Activated T-cell treated with anti-CD3 and anti-CD28 coated beads, Interleukin-2, amount 50 U/mL, for 24 hours (primary cell): ENCODE measurements around the gene C8G.

Source experiments
- DNase-seq: peaks from one replicate; pipeline ENCODE4 v3.0.0-alpha.2; 2020
- H3K27ac Mint-ChIP-seq: 2 replicates; pipeline ENCODE4 v1.8.0; 2020; ENCODE audit warnings: mild to moderate bottlenecking, mixed read lengths
- H3K27me3 Mint-ChIP-seq: 2 replicates; pipeline ENCODE4 v1.8.0; 2020; ENCODE audit warnings: mixed read lengths
- H3K36me3 Mint-ChIP-seq: 2 replicates; pipeline ENCODE4 v1.8.0; 2020; ENCODE audit warnings: low read depth, mixed read lengths
- H3K4me1 Mint-ChIP-seq: 2 replicates; pipeline ENCODE4 v1.8.0; 2020; ENCODE audit warnings: low read depth, mixed read lengths
- H3K4me3 Mint-ChIP-seq: 2 replicates; pipeline ENCODE4 v1.8.0; 2020; ENCODE audit warnings: mild to moderate bottlenecking, moderate library complexity, mixed read lengths
- H3K9me3 Mint-ChIP-seq: 2 replicates; pipeline ENCODE4 v1.8.0; 2020; ENCODE audit warnings: mixed read lengths

C8G gene

GRCh38 chr9:136971746-136972145, 26.7 kb downstream of the C8G start:
- no peaks in the 10 kb centered on the region for H3K36me3 Mint-ChIP-seq
- no peak overlapping the region for H3K27ac Mint-ChIP-seq
- peaks cover 18% of the 10 kb centered on the region for H3K4me1 Mint-ChIP-seq
- no peaks in the 10 kb centered on the region for H3K9me3 Mint-ChIP-seq
- H3K27me3 Mint-ChIP-seq: peaks cover 4% of the 10 kb centered on the region
- DNase-seq: no peak
- H3K4me3 Mint-ChIP-seq: no peak overlapping the region

- no peak overlapping the region for H3K4me3 Mint-ChIP-seq
- DNase-seq: no peak
- H3K9me3 Mint-ChIP-seq: no peaks in the 10 kb centered on the region
- H3K4me1 Mint-ChIP-seq: peaks cover 18% of the 10 kb centered on the region
- no peak overlapping the region for H3K27ac Mint-ChIP-seq
- H3K27me3 Mint-ChIP-seq: peaks cover 4% of the 10 kb centered on the region
- H3K36me3 Mint-ChIP-seq: no peaks in the 10 kb centered on the region
These were observed 27.3 kb downstream of the C8G start for GRCh38 chr9:136972335-136972734.

GRCh38 chr9:136972743-136973142, 27.7 kb downstream of the C8G start:
- no peaks in the 10 kb centered on the region for H3K9me3 Mint-ChIP-seq
- DNase-seq: no peak
- peaks cover 20% of the 10 kb centered on the region for H3K4me1 Mint-ChIP-seq
- no peak overlapping the region for H3K27ac Mint-ChIP-seq
- H3K4me3 Mint-ChIP-seq: no peak overlapping the region
- no peaks in the 10 kb centered on the region for H3K36me3 Mint-ChIP-seq
- H3K27me3 Mint-ChIP-seq: peaks cover 4% of the 10 kb centered on the region

GRCh38 chr9:136973618-136974617, 28.9 kb downstream of the C8G start:
- H3K36me3 Mint-ChIP-seq: no peaks in the 10 kb centered on the region
- peaks cover 20% of the 10 kb centered on the region for H3K4me1 Mint-ChIP-seq
- H3K27me3 Mint-ChIP-seq: peaks cover 4% of the 10 kb centered on the region
- H3K9me3 Mint-ChIP-seq: no peaks in the 10 kb centered on the region
- no peak for DNase-seq
- no peak overlapping the region for H3K27ac Mint-ChIP-seq
- no peak overlapping the region for H3K4me3 Mint-ChIP-seq

- peaks cover 4% of the 10 kb centered on the region for H3K27me3 Mint-ChIP-seq
- H3K4me1 Mint-ChIP-seq: peaks cover 20% of the 10 kb centered on the region
- H3K27ac Mint-ChIP-seq: peak overlapping the region; percentile 23
- no peak overlapping the region for H3K4me3 Mint-ChIP-seq
- H3K36me3 Mint-ChIP-seq: no peaks in the 10 kb centered on the region
- H3K9me3 Mint-ChIP-seq: no peaks in the 10 kb centered on the region
- DNase-seq: no peak
These were observed 29.9 kb downstream of the C8G start for GRCh38 chr9:136974817-136975535.

- DNase-seq: peak; percentile 56
- Mint-ChIP-seq H3K4me3 (no peak overlapping the region), H3K4me1 (peaks cover 20% of the 10 kb centered on the region), H3K9me3 (no peaks in the 10 kb centered on the region), H3K27ac (peak overlapping the region; percentile 23), H3K36me3 (no peaks in the 10 kb centered on the region), H3K27me3 (peaks cover 4% of the 10 kb centered on the region)
These were observed 30.6 kb downstream of the C8G start for GRCh38 chr9:136975644-136976043.

- no peak for DNase-seq
- Mint-ChIP-seq H3K4me1 (peaks cover 20% of the 10 kb centered on the region), H3K4me3 (no peak within 1 kb of the TSS), H3K9me3 (no peaks in the 10 kb centered on the region), H3K36me3 (no peaks in the 10 kb centered on the region), H3K27me3 (peaks cover 6% of the 10 kb centered on the region), H3K27ac (no peak within 1 kb of the TSS)
These were observed 32.2 kb downstream of the C8G start, which contains the start of gene PTGDS for GRCh38 chr9:136977223-136977622. PTGDS (plus strand) TSS chr9:136977504; CDS start chr9:136977579, 75 bp downstream.

- DNase-seq: no peak
- Mint-ChIP-seq H3K4me3 (no peak overlapping the region), H3K9me3 (no peaks in the 10 kb centered on the region), H3K4me1 (peaks cover 20% of the 10 kb centered on the region), H3K27ac (no peak overlapping the region), H3K36me3 (no peaks in the 10 kb centered on the region), H3K27me3 (peaks cover 8% of the 10 kb centered on the region)
These were observed 32.6 kb downstream of the C8G start for GRCh38 chr9:136977649-136978072.

- Mint-ChIP-seq H3K27me3 (peaks cover 13% of the 10 kb centered on the region), H3K4me3 (no peak overlapping the region), H3K36me3 (no peaks in the 10 kb centered on the region)
These were observed 33.2 kb downstream of the C8G start for GRCh38 chr9:136978073-136978864.

GRCh38 chr9:136978865-136979544, 34.0 kb downstream of the C8G start:
- Mint-ChIP-seq H3K27me3 (peaks cover 21% of the 10 kb centered on the region), H3K27ac (no peak overlapping the region), H3K4me3 (no peak overlapping the region), H3K36me3 (no peaks in the 10 kb centered on the region), H3K9me3 (no peaks in the 10 kb centered on the region), H3K4me1 (peaks cover 20% of the 10 kb centered on the region)
- DNase-seq: no peak

More at GRCh38 chr9:136978073-136978864, 33.2 kb downstream of the C8G start:
- H3K9me3 Mint-ChIP-seq: no peaks in the 10 kb centered on the region
- DNase-seq: peak; percentile 78
- H3K4me1 Mint-ChIP-seq: peaks cover 20% of the 10 kb centered on the region
- H3K27ac Mint-ChIP-seq: no peak overlapping the region

GRCh38 chr9:136979769-136980587, 34.9 kb downstream of the C8G start:
- Mint-ChIP-seq H3K36me3 (no peaks in the 10 kb centered on the region), H3K9me3 (no peaks in the 10 kb centered on the region), H3K27me3 (peaks cover 29% of the 10 kb centered on the region), H3K4me3 (no peak overlapping the region), H3K4me1 (peaks cover 16% of the 10 kb centered on the region), H3K27ac (no peak overlapping the region)
- DNase-seq: no peak

- Mint-ChIP-seq H3K27ac (no peak overlapping the region), H3K4me1 (peaks cover 7% of the 10 kb centered on the region), H3K9me3 (no peaks in the 10 kb centered on the region), H3K36me3 (no peaks in the 10 kb centered on the region), H3K27me3 (peaks cover 32% of the 10 kb centered on the region), H3K4me3 (no peak overlapping the region)
- DNase-seq: no peak
These were observed 35.8 kb downstream of the C8G start for GRCh38 chr9:136980669-136981478.
